Astrocyte (in vitro differentiated cells and primary cell): Measurements from ENCODE around the gene AGRN. TPM values are rescaled to one million over a fixed set of nuclear protein-coding genes. Genes with fewer than 3 reads are reported as not detected.
"Not testable (repeated sequence)": the region's sequence is repeated elsewhere in the genome, so short reads cannot be mapped to it uniquely, and the experiment has no call there.

Experiments
- DNase-seq: peaks from one replicate; pipeline ENCODE4 v3.0.0-alpha.2; 2010; ENCODE audit warnings: low read depth
- FAIRE-seq: peaks from 2 replicates; lab custom pipeline; 2011; peaks lifted over from hg19 to GRCh38; lab: Jason Lieb, UNC
- H2AFZ ChIP-seq: 2 replicates; pipeline ENCODE4 v1.6.0; 2012; ENCODE audit warnings: low read depth, low read length, inconsistent platforms
- H3K27ac ChIP-seq: 2 replicates; pipeline ENCODE4 v1.5.1; 2011; ENCODE audit warnings: low read depth, low read length, inconsistent platforms
- H3K27me3 ChIP-seq: 2 replicates; pipeline ENCODE4 v1.6.0; 2011; ENCODE audit warnings: low read length, inconsistent platforms; ENCODE audit not compliant: insufficient read depth
- H3K36me3 ChIP-seq: 2 replicates; pipeline ENCODE4 v1.5.1; 2011; ENCODE audit warnings: low read length, inconsistent platforms; ENCODE audit not compliant: insufficient read depth
- H3K4me1 ChIP-seq: 2 replicates; pipeline ENCODE4 v1.5.1; 2011; ENCODE audit warnings: low read length, inconsistent platforms; ENCODE audit not compliant: insufficient read depth
- H3K4me2 ChIP-seq: 2 replicates; pipeline ENCODE4 v1.6.0; 2012; ENCODE audit warnings: low read length, inconsistent platforms
- H3K4me3 ChIP-seq: 2 replicates; pipeline ENCODE4 v1.5.1; 2011; ENCODE audit warnings: low read depth, mild to moderate bottlenecking, low read length, inconsistent platforms; ENCODE audit not compliant: insufficient read depth
- H3K79me2 ChIP-seq: 2 replicates; pipeline ENCODE4 v1.6.0; 2012; ENCODE audit warnings: mild to moderate bottlenecking, low read length, inconsistent platforms; ENCODE audit not compliant: insufficient read depth
- H3K9ac ChIP-seq: 2 replicates; pipeline ENCODE4 v1.6.0; 2012; ENCODE audit warnings: mild to moderate bottlenecking, low read length, inconsistent platforms
- H3K9me3 ChIP-seq: 2 replicates; pipeline ENCODE4 v1.5.1; 2012; ENCODE audit warnings: low read depth, mild to moderate bottlenecking, low read length, inconsistent platforms; ENCODE audit not compliant: insufficient read depth
- H4K20me1 ChIP-seq: 2 replicates; pipeline ENCODE4 v1.6.0; 2012; ENCODE audit warnings: low read length, inconsistent platforms; ENCODE audit not compliant: insufficient read depth
- H3K27ac Mint-ChIP-seq: one replicate; pipeline ENCODE4 v1.8.0; 2021; ENCODE audit warnings: mild to moderate bottlenecking, mixed read lengths; ENCODE audit not compliant: unreplicated experiment
- H3K27me3 Mint-ChIP-seq: one replicate; pipeline ENCODE4 v1.8.0; 2021; ENCODE audit warnings: low read depth, mixed read lengths; ENCODE audit not compliant: unreplicated experiment
- H3K36me3 Mint-ChIP-seq: one replicate; pipeline ENCODE4 v1.8.0; 2021; ENCODE audit warnings: low read depth, mixed read lengths; ENCODE audit not compliant: unreplicated experiment
- H3K4me1 Mint-ChIP-seq: one replicate; pipeline ENCODE4 v1.8.0; 2021; ENCODE audit warnings: low read depth, mixed read lengths; ENCODE audit not compliant: unreplicated experiment
- H3K4me3 Mint-ChIP-seq: one replicate; pipeline ENCODE4 v1.8.0; 2021; ENCODE audit warnings: mild to moderate bottlenecking, moderate library complexity, mixed read lengths; ENCODE audit not compliant: unreplicated experiment
- H3K9me3 Mint-ChIP-seq: one replicate; pipeline ENCODE4 v1.8.0; 2021; ENCODE audit warnings: mild to moderate bottlenecking, mixed read lengths; ENCODE audit not compliant: unreplicated experiment
- EZH2 ChIP-seq: IDR thresholded peaks from 2 replicates; pipeline ENCODE4 v1.6.1; 2012; ENCODE audit warnings: mild to moderate bottlenecking, low read length, inconsistent platforms; ENCODE audit not compliant: insufficient read depth
- total RNA-seq: library from RNA; stranded (reverse); gene quantifications from 2 replicates; pipeline ENCODE4 v1.2.1, GENCODE V29; 2021
- TF ChIP-seq, protein P1 (sequence below): IDR thresholded peaks from 2 replicates; pipeline ENCODE4 v1.5.1; 2011; ENCODE audit warnings: low read depth, mild to moderate bottlenecking, inconsistent platforms, low read length, moderate library complexity; ENCODE audit not compliant: insufficient read depth

The AGRN gene
- total RNA-seq, 1 donor from 2014 or later, result 589 TPM

DNA sequence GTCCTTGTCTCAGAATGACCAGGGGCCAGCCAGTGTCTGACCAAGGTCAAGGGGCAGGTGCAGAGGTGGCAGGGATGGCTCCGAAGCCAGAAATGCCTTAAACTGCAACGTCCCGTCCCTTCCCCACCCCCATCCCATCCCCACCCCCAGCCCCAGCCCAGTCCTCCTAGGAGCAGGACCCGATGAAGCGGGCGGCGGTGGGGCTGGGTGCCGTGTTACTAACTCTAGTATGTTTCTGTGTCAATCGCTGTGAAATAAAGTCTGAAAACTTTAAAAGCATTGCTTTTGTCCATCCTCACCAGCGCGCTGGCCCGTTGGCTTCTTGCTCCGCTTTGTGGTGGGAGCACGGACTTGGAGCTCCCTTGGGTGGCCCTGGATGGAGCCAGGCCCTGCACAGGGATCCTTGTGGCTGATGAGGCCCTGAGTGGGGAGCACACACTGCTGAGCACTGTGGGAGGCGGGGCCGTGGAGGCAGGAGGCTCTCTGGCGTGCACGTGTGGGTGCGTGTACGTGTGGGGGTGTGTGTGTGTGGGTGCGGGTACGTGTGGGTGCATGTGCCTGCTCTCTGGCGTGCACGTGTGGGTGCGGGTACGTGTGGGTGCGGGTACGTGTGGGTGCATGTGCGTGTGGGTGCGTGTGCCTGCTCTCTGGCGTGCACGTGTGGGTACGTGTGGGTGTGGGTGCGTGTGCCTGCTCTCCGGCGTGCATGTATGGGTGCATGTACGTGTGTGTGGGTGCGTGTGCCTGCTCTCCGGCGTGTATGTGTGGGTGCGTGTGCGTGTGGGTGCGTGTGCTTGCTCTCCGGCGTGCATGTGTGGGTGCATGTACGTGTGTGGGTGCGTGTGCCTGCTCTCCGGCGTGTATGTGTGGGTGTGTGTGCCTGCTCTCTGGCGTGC, 36.2 kb downstream of the AGRN start:
- Histone ChIP-seq H4K20me1 (peaks cover 53% of the 10 kb centered on the region), H3K27ac (no peak overlapping the region), H3K9ac (no peak overlapping the region), H3K9me3 (no peaks in the 10 kb centered on the region), H3K79me2 (no peaks in the 10 kb centered on the region), H3K36me3 (peaks cover 7% of the 10 kb centered on the region), H3K4me2 (no peak overlapping the region), H3K4me3 (no peak overlapping the region), H2AFZ (no peak overlapping the region), H3K27me3 (no peaks in the 10 kb centered on the region), H3K4me1 (peaks cover 5% of the 10 kb centered on the region)
- no peaks in the 10 kb centered on the region for H3K9me3 Mint-ChIP-seq
- FAIRE-seq (no peak), DNase-seq (no peak)
- H3K4me3 Mint-ChIP-seq, result no peak overlapping the region
- peaks cover 3% of the 10 kb centered on the region for H3K27me3 Mint-ChIP-seq
- H3K27ac Mint-ChIP-seq, result peak overlapping the region; percentile 86
- peaks cover 12% of the 10 kb centered on the region for H3K36me3 Mint-ChIP-seq
- TF ChIP-seq, protein P1, sequence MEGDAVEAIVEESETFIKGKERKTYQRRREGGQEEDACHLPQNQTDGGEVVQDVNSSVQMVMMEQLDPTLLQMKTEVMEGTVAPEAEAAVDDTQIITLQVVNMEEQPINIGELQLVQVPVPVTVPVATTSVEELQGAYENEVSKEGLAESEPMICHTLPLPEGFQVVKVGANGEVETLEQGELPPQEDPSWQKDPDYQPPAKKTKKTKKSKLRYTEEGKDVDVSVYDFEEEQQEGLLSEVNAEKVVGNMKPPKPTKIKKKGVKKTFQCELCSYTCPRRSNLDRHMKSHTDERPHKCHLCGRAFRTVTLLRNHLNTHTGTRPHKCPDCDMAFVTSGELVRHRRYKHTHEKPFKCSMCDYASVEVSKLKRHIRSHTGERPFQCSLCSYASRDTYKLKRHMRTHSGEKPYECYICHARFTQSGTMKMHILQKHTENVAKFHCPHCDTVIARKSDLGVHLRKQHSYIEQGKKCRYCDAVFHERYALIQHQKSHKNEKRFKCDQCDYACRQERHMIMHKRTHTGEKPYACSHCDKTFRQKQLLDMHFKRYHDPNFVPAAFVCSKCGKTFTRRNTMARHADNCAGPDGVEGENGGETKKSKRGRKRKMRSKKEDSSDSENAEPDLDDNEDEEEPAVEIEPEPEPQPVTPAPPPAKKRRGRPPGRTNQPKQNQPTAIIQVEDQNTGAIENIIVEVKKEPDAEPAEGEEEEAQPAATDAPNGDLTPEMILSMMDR, result no peak
- TF ChIP-seq EZH2, result no peak
- H3K4me1 Mint-ChIP-seq, result peaks cover 3% of the 10 kb centered on the region

GRCh38 chr1:1057769-1058087, 37.8 kb downstream of the AGRN start:
- not testable (repeated sequence) for H3K4me3 ChIP-seq, H3K27me3 ChIP-seq, H3K9me3 ChIP-seq, FAIRE-seq, H2AFZ ChIP-seq, DNase-seq, H3K4me1 ChIP-seq, H3K9me3 Mint-ChIP-seq, H3K4me2 ChIP-seq, H3K36me3 ChIP-seq, H3K9ac ChIP-seq, H3K27ac ChIP-seq, H3K27me3 Mint-ChIP-seq, H3K4me1 Mint-ChIP-seq, H3K79me2 ChIP-seq, H3K36me3 Mint-ChIP-seq
- Mint-ChIP-seq H3K4me3 (peak overlapping the region; percentile 64), H3K27ac (peak overlapping the region; percentile 18)
- H4K20me1 ChIP-seq, result peaks cover 39% of the 10 kb centered on the region

GRCh38 chr1:1058088-1058905, 38.4 kb downstream of the AGRN start:
- Histone ChIP-seq H3K36me3 (no peaks in the 10 kb centered on the region), H3K9ac (no peak overlapping the region), H3K79me2 (no peaks in the 10 kb centered on the region), H3K4me2 (peak overlapping the region; percentile 91), H3K4me1 (peaks cover 14% of the 10 kb centered on the region), H3K27me3 (no peaks in the 10 kb centered on the region), H3K9me3 (no peaks in the 10 kb centered on the region), H2AFZ (no peak overlapping the region), H4K20me1 (peaks cover 33% of the 10 kb centered on the region), H3K27ac (no peak overlapping the region), H3K4me3 (no peak overlapping the region)
- Mint-ChIP-seq H3K4me3 (peak overlapping the region; percentile 79), H3K27me3 (peaks cover 4% of the 10 kb centered on the region), H3K27ac (peak overlapping the region; percentile 66), H3K9me3 (no peaks in the 10 kb centered on the region), H3K36me3 (peaks cover 3% of the 10 kb centered on the region), H3K4me1 (peaks cover 3% of the 10 kb centered on the region)
- DNase-seq, result no peak
- FAIRE-seq, result no peak
- no peak for TF ChIP-seq EZH2
- TF ChIP-seq, protein P1, result no peak
